ENCODE data around the gene KIF17. TPM values are rescaled to one million over a fixed set of nuclear protein-coding genes. Genes with fewer than 3 reads are reported as not detected.
"Not testable (repeated sequence)": the region's sequence is repeated elsewhere in the genome, so short reads cannot be mapped to it uniquely, and the experiment has no call there.

The KIF17 gene
- total RNA-seq, 1 donor from 2014 or later = 8.4 TPM

GRCh38 chr1:20719261-20719660 lies 1.5 kb upstream of the KIF17 start:
- Histone ChIP-seq H3K4me3 (no peak overlapping the region), H3K4me1 (peaks cover 9% of the 10 kb centered on the region), H3K27ac (no peak overlapping the region), H3K27me3 (ENCODE audit: low read depth) (peaks cover 23% of the 10 kb centered on the region), H3K9me3 (no peaks in the 10 kb centered on the region), H3K36me3 (no peaks in the 10 kb centered on the region)
- intact Hi-C loops (cut with DNase I) = no loop called here
- no peak for TF ChIP-seq CTCF (IDR thresholded peaks at IDR 0.05)
- ATAC-seq = no peak
- peak; percentile 34 for DNase-seq

GRCh38 chr1:20718343-20718882 lies 606 bp upstream of the KIF17 start:
- H3K4me1 ChIP-seq; intact Hi-C loops (cut with DNase I); H3K36me3 ChIP-seq; H3K27ac ChIP-seq; ATAC-seq; H3K9me3 ChIP-seq: not testable (repeated sequence)
- H3K4me3 ChIP-seq = peak overlapping the region; percentile 51
- peaks cover 29% of the 10 kb centered on the region for H3K27me3 ChIP-seq (ENCODE audit: low read depth)
- DNase-seq = peak; percentile 11

- no peak overlapping the region for H3K27ac ChIP-seq
- no peak for TF ChIP-seq CTCF (IDR thresholded peaks at IDR 0.05)
- intact Hi-C loops (cut with DNase I) = no loop called here
- peaks cover 9% of the 10 kb centered on the region for H3K4me1 ChIP-seq
- H3K9me3 ChIP-seq = no peaks in the 10 kb centered on the region
- ATAC-seq (no peak), DNase-seq (no peak)
- H3K4me3 ChIP-seq = no peak overlapping the region
- H3K36me3 ChIP-seq = no peaks in the 10 kb centered on the region
- H3K27me3 ChIP-seq (ENCODE audit: low read depth) = peaks cover 33% of the 10 kb centered on the region
These were observed 1.6 kb downstream of the KIF17 start for GRCh38 chr1:20716232-20716631.

- peaks cover 9% of the 10 kb centered on the region for H3K4me1 ChIP-seq
- H3K4me3 ChIP-seq = no peak overlapping the region
- intact Hi-C loops (cut with DNase I) = no loop called here
- ATAC-seq = no peak
- no peaks in the 10 kb centered on the region for H3K36me3 ChIP-seq
- H3K9me3 ChIP-seq = no peaks in the 10 kb centered on the region
- no peak for DNase-seq
- TF ChIP-seq CTCF (IDR thresholded peaks at IDR 0.05) = no peak
- H3K27me3 ChIP-seq (ENCODE audit: low read depth) = peaks cover 33% of the 10 kb centered on the region
- H3K27ac ChIP-seq = no peak overlapping the region
These were observed 2.4 kb downstream of the KIF17 start for GRCh38 chr1:20715406-20715805.

GRCh38 chr1:20713440-20713839 lies 4.4 kb downstream of the KIF17 start:
- Histone ChIP-seq H3K4me3 (no peak overlapping the region), H3K9me3 (no peaks in the 10 kb centered on the region), H3K4me1 (peaks cover 9% of the 10 kb centered on the region), H3K36me3 (no peaks in the 10 kb centered on the region), H3K27ac (no peak overlapping the region), H3K27me3 (ENCODE audit: low read depth) (peaks cover 33% of the 10 kb centered on the region)
- ATAC-seq (no peak), DNase-seq (no peak)
- intact Hi-C loops (cut with DNase I) = no loop called here
- no peak for TF ChIP-seq CTCF (IDR thresholded peaks at IDR 0.05)

- TF ChIP-seq CTCF (IDR thresholded peaks at IDR 0.05) = no peak
- no peaks in the 10 kb centered on the region for H3K36me3 ChIP-seq
- H3K27ac ChIP-seq = no peak overlapping the region
- no peaks in the 10 kb centered on the region for H3K9me3 ChIP-seq
- DNase-seq (no peak), ATAC-seq (no peak)
- intact Hi-C loops (cut with DNase I) = no loop called here
- peaks cover 30% of the 10 kb centered on the region for H3K27me3 ChIP-seq (ENCODE audit: low read depth)
- H3K4me3 ChIP-seq = no peak overlapping the region
- H3K4me1 ChIP-seq = peaks cover 1% of the 10 kb centered on the region
These were observed 5.6 kb downstream of the KIF17 start for GRCh38 chr1:20712215-20712577.
